GM19239 (cell line): ENCODE data around the gene SRMS.

ENCODE experiments used
- DNase-seq: peaks from one replicate; pipeline ENCODE4 v3.0.0; 2011; ENCODE audit warnings: low spot score; ENCODE audit not compliant: insufficient read length
- FAIRE-seq: peaks from 2 replicates; lab custom pipeline; 2011; peaks lifted over from hg19 to GRCh38; lab: Jason Lieb, UNC

The SRMS gene

DNA sequence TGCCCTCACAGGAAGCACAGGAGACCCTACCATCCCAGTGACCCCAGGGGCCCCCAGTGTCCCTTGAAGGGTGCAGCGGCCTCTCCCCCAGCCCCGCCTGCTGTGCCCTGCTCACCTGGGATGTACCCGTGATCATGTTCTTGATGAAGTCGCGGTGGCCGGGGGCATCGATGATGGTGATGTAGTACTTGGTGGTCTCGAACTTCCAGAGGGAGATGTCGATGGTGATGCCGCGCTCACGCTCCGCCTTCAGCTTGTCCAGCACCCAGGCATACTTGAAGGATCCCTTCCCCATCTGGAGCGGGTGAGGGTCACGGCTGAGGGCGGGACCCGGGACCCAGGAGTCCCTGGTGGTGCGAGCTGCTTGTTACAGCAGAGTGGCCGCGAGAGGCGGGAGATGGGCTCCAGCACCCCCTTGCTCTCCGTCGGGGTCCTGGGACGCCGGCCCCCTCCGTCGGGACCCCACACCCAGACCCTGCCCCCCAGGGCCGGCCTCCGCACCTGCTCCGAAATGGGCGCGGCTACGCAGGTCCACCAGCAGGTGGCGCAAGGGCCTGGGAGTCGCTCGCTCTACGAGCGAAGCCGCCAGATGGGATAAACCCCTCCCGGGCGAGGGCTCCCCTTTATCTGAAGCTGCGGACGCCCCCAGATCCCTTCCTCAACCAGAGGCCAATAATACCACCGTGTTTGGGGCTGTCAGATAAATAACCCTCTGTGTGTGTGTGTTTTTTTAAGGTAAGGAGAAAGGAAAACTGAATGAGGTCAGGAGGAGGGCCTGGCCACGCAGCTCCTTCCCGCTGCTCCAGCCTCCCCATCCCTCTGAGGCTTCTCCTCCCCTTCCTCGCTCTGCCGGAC lies 51.6 kb downstream of the SRMS start:
- DNase-seq, result peak; percentile 97
- FAIRE-seq, result peak; percentile 51

DNA sequence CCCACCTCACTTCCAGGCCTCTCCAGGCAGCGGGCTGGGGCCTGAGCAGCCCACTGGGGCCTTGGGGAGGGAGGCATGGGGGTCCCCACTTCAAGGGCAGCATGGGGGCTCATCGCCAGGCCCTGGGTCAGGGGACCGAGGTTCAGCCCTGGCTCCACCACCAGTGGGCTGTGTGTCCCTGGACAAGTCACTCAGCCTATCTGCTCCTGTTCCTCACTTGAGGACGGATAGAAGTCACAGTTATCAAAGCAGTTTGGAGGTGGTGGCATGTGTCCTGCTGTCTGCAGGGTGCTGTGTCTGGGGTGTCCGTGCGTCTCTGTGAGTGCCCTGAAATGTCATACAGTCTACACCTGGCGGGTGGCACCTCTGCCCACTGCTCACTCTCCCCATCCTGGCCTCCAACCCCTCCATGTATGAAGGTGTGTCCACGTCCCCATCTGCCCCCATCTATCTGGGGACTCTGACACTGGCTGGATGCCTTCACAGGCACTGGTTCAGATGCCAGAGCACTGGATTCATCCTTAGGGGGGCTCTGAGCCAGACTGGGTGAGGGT lies 52.3 kb downstream of the SRMS start:
- FAIRE-seq (no peak), DNase-seq (no peak)

DNA sequence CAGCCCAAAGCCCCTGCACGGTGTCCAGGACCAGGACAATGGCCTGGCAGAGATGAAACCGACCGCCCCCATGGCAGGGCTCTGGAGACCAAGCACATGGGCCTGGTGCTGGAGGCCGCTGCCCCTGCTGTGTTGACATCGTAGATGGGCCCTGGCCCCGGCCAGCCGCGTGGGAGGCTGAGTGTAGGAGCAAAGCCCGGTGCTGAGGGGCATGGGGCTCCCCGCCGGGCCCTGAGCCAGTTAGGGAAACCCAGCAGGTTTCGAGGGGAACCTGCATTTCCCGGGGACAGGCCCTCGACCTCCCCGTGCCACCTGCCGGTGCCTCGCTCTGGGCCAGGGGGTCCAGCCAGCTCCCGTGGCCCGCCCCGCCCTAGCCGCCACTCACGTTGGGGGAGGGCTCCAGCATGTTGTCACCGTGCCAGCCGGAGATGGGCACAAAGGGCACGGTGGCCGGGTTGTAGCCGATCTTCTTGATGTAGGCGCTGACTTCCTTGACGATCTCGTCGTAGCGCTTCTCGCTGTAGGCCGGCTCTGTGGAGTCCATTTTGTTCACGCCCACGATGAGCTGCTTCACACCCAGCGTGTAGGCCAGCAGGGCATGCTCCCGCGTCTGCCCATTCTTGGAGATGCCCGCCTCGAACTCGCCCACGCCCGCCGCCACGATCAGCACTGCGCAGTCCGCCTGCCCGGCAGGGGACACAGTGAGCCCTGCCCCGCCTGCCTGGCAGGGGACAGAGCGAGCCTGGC lies 53.0 kb downstream of the SRMS start:
- DNase-seq, result no peak
- no peak for FAIRE-seq

DNA sequence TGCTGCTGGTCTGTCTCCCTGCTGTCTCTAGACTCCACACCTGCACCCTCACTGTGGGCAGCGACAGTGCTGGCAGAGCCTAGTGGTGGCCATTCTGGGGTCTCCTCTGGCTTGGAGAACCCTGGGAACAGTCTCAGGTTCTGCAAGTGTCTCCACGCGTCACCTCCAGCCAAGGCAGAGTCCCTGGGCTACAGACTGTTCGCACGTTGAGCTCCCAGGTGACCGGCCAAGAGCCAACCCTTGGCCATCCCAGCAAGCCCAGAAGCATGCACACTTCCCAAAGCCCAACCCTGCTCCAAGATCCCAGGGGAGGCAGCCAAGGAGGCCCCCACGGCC lies 53.5 kb downstream of the SRMS start:
- no peak for DNase-seq
- FAIRE-seq, result no peak

DNA sequence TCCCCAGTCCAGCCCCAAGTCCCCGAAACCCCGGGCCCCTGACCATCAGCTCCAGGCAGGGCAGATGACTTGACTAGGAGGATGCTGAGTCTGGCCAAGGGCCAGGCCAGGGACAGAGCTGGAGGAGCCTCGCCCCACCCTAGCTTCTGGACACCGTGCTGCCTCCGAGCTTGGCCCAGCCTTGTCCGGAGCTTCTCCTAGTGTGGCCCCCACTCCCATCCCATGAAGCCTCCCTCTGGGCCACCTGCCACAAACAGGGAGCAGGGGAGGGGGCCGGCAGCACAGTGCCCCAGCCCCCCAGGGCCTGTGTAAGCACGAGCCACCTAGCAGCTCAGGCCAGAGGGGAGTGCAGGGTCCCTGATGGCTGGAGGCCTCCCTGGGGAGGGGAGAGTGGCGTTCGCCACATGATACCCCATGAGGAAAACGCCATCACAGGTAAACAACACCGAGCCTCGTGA lies 54.0 kb downstream of the SRMS start:
- no peak for DNase-seq

DNA sequence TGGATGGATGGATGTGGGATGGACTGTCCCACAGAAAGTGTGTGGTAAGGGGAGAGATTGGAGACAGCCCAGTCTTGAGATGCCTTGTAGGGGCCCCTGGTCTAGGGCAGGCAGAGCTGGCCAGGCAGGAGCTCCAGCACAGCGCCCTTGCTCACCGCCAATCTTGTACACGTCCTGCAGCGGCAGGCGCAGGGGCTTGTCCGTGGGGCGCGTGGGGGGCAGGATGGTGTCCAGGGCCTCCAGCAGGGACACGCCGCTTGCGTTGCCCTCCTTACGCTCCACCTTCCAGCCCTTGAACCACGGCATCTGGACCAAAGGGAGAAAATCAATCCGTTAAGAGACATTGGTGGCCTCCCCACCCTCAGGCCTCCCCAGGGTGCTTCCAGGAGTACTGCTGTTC lies 54.6 kb downstream of the SRMS start:
- no peak for FAIRE-seq

More for the DNA sequence above, 54.0 kb downstream of the SRMS start:
- no peak for FAIRE-seq

DNA sequence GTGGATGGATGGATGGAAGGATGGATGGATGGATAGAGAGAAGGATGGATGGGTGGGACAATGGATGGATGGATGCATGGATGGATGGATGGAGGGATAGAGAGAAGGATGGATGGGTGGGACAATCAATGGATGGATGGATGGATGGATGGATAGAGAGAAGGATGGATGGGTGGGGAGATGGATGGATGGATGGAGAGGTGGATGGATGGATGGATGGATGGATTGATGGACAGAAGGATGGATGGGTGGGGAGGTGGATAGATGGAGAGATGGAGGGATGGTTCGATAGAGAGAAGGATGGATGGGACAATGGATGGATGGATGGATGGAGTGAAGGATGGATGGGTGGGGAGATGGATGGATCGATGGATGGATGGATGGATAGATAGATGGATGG lies 55.0 kb downstream of the SRMS start:
- FAIRE-seq (no peak), DNase-seq (no peak)

More for the DNA sequence above, 54.6 kb downstream of the SRMS start:
- no peak for DNase-seq

DNA sequence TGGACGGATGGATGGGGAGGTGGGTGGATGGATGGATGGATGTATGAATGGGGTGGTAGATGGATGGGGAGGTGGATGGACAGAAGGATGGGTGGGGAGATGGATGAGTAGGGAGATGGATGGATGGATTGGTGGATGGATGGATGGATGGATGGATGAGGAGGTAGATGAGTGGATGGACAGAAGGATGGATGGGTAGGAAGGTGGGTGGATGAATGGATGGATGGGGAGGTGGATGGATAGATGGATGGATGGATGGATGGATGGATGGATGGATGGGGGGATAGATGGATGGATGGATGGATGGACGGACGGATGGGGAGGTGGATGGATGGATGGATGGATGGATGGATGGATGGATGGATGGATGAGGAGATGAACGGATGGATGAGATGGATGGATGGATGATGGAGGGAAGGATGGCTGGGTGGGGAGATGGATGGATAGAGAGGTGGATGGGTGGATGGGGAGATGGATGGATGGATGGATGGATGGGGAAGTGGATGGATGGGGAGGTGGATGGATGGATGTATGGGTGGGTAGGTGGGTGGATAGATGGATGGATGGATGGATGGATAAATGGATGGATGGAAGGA lies 55.8 kb downstream of the SRMS start:
- DNase-seq (no peak), FAIRE-seq (no peak)

DNA sequence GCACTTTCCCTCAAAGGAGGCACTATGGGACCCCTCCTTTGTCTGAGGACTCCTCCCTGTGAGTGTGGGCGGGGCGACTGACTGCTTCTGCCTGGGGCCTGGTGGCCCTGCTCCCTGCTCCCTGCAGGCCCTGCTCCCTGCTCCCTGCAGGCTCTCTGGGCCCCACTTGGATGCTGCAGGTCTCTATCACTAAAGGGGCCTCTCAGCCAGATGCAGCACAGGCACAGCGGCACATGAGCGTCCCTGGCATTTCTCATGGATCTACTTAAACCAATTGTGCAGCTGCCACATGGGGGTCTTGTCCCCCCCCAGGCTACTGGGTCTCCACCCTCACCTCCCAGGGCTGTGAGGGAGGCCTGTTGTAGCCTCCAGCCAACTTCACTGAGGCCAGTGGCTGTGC lies 56.5 kb downstream of the SRMS start:
- DNase-seq (no peak), FAIRE-seq (no peak)
